Midbrain (tissue), 1 donor: Measurements from ENCODE around the gene RNF225.
"Not testable (repeated sequence)": the region's sequence is repeated elsewhere in the genome, so short reads cannot be mapped to it uniquely, and the experiment has no call there.

Experiments used
- DNase-seq: peaks from one replicate; lab custom pipeline; 2025; lab: John Stamatoyannopoulos, UW

The RNF225 gene

GRCh38 chr19:58387338-58388174 lies 7.9 kb upstream of the RNF225 start:
- DNase-seq = no peak

GRCh38 chr19:58388175-58388526 lies 7.3 kb upstream of the RNF225 start:
- DNase-seq = no peak

- no peak for DNase-seq
Observed at GRCh38 chr19:58392945-58393724, 2.3 kb upstream of the RNF225 start.

GRCh38 chr19:58393725-58394033 lies 1.8 kb upstream of the RNF225 start:
- no peak for DNase-seq

GRCh38 chr19:58394821-58395219 lies 636 bp upstream of the RNF225 start:
- no peak for DNase-seq

- DNase-seq = no peak
Observed at GRCh38 chr19:58395979-58396627, 647 bp downstream of the RNF225 start.

- DNase-seq = no peak
Observed at GRCh38 chr19:58396691-58397532, 1.5 kb downstream of the RNF225 start.

GRCh38 chr19:58397533-58398037 lies 2.1 kb downstream of the RNF225 start:
- no peak for DNase-seq

- DNase-seq = no peak
Observed at GRCh38 chr19:58398087-58398486, 2.6 kb downstream of the RNF225 start.

GRCh38 chr19:58398545-58398944 lies 3.1 kb downstream of the RNF225 start:
- no peak for DNase-seq

GRCh38 chr19:58399903-58400302 lies 4.4 kb downstream of the RNF225 start:
- DNase-seq = no peak

- peak; percentile 19 for DNase-seq
Observed at GRCh38 chr19:58400316-58400915, 5.0 kb downstream of the RNF225 start.

GRCh38 chr19:58400916-58401839 lies 5.7 kb downstream of the RNF225 start:
- DNase-seq = peak; percentile 99

- DNase-seq = no peak
Observed at GRCh38 chr19:58401840-58402421, 6.5 kb downstream of the RNF225 start.

- not testable (repeated sequence) for DNase-seq
Observed at GRCh38 chr19:58403920-58404478, 8.5 kb downstream of the RNF225 start.

- DNase-seq = no peak
Observed at GRCh38 chr19:58406818-58407657, 11.6 kb downstream of the RNF225 start.

GRCh38 chr19:58407658-58408151 lies 12.2 kb downstream of the RNF225 start:
- DNase-seq = no peak
